ENCODE data around the gene TSPAN9.

Gene TSPAN9

DNA sequence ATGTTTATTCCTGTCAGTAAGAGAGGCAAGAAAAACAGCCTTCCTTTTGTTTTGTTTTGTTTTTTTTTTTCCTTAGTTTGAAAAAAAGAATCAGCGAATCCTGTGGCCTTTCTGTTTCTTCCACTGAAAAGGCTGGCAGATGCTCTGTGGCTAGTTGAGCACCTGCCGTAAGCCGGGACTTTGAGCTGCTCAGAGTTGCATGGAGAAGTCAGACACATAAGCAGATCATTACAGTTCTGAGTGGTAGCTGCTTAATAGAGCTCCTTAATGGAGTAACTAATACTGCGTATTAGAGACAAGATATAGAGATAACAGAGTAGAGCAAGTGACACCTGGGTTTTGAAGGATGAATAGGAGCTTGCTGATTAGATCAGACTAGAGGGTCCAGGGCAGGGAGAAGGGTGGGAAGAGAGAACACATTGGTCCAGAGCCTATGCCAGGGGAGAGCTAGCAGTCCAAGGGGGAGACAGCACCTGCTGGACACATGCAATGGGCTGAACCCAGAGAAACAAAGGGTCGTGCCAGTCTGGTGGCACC lies 129.4 kb downstream of the TSPAN9 start:
- no peak overlapping the region for H3K4me3 ChIP-seq (ENCODE audit: low read length)
- no peak overlapping the region for H3K9ac ChIP-seq (ENCODE audit: low read length)
- H3K27me3 ChIP-seq (ENCODE audit: control insufficient read depth, insufficient read depth, low read length), result peaks cover 13% of the 10 kb centered on the region
- no peaks in the 10 kb centered on the region for H3K9me3 ChIP-seq (ENCODE audit: control insufficient read depth, low read length)
- H3K36me3 ChIP-seq (ENCODE audit: control insufficient read depth, insufficient read depth, low read length), result no peaks in the 10 kb centered on the region
- peaks cover 8% of the 10 kb centered on the region for H3K4me1 ChIP-seq (ENCODE audit: control insufficient read depth, insufficient read depth, low read length)

DNA sequence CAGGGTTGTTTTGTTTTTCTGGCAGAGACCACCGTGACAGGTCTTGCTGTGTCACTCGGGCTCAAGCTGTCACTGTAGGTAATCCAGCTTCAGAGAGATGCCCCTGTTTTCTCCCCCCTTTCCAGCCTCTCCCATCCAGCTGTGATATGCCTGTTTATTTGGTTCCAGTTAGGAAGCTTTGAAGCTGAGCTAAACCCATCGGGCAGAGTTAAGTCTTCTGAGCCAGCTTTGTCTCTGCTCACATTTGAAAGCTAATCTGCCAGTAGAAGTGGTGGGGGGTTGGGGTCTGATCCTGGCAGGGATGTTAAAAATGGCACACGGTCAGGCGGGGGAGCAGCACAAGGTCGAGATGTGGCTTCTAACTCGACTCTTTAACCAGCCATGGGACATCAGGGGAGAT lies 130.0 kb downstream of the TSPAN9 start:
- Histone ChIP-seq H3K27me3 (ENCODE audit: control insufficient read depth, insufficient read depth, low read length) (peaks cover 7% of the 10 kb centered on the region), H3K4me3 (ENCODE audit: low read length) (no peak overlapping the region), H3K4me1 (ENCODE audit: control insufficient read depth, insufficient read depth, low read length) (peaks cover 8% of the 10 kb centered on the region), H3K9ac (ENCODE audit: low read length) (no peak overlapping the region), H3K9me3 (ENCODE audit: control insufficient read depth, low read length) (no peaks in the 10 kb centered on the region), H3K36me3 (ENCODE audit: control insufficient read depth, insufficient read depth, low read length) (no peaks in the 10 kb centered on the region)

DNA sequence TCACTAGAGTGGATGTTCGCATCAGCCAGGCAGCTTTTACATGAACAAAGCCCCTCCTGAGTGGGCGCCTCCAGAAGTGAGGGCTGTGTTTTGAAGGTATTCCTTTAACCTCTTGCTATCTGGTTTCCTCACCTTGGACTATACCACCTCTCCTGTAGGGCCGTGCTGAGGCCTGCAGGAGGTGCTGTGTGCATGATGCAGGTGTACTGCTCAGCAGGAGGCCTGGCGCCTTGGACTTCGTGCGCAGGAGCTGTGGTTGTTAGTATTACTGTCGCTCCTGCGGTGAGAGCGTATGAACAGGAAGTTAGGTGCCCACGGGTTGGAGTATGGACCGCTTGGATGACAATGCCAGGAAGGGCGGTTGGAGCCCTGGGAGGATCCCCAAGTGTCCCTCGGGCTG lies 130.7 kb downstream of the TSPAN9 start:
- Histone ChIP-seq H3K36me3 (ENCODE audit: control insufficient read depth, insufficient read depth, low read length) (no peaks in the 10 kb centered on the region), H3K9me3 (ENCODE audit: control insufficient read depth, low read length) (no peaks in the 10 kb centered on the region), H3K4me3 (ENCODE audit: low read length) (no peak overlapping the region), H3K4me1 (ENCODE audit: control insufficient read depth, insufficient read depth, low read length) (peaks cover 8% of the 10 kb centered on the region), H3K27me3 (ENCODE audit: control insufficient read depth, insufficient read depth, low read length) (peaks cover under 1% of the 10 kb centered on the region), H3K9ac (ENCODE audit: low read length) (no peak overlapping the region)

DNA sequence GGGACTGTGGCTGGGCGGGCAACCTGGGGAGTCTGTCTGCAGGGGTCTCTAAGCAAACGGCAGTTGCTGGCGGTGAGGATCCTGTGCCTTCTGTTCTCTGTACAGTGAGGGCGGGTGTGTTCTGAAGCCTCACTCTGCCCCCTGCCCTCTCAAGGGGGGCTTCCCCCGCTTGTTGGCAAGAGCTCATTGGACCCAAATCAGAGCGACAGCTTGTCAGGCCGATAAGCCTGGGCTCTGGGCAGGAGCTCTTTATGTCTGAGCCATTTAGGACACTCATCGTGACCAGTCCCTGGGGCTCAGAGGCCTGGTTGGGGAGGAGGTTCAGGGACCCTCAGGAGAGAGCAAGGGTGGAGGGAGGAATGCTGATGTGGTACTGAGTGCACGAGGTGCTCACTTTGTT lies 136.0 kb downstream of the TSPAN9 start:
- H3K9me3 ChIP-seq (ENCODE audit: control insufficient read depth, low read length), result no peaks in the 10 kb centered on the region
- H3K27me3 ChIP-seq (ENCODE audit: control insufficient read depth, insufficient read depth, low read length), result no peaks in the 10 kb centered on the region
- no peak overlapping the region for H3K4me3 ChIP-seq (ENCODE audit: low read length)
- no peaks in the 10 kb centered on the region for H3K4me1 ChIP-seq (ENCODE audit: control insufficient read depth, insufficient read depth, low read length)
- no peaks in the 10 kb centered on the region for H3K36me3 ChIP-seq (ENCODE audit: control insufficient read depth, insufficient read depth, low read length)
- H3K9ac ChIP-seq (ENCODE audit: low read length), result no peak overlapping the region

DNA sequence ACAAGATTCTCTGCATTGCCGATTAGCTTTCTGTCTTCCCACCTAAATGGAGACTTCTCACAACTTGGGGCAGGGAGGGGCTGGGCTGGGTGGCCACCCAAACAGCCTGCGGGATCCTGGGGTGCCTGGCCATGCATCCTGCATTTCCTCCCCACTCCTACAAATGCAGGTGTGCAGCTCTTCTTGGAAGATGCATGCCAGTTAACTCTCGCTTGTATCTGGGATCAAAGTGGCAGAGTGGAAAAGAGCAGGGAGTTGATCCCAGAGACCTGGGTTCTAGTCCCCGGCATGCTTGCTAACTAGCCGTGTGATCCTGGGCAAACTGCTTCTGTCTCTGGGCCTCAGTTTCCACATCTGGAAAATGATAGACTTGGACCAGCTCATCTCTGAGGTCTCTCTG lies 136.6 kb downstream of the TSPAN9 start:
- no peaks in the 10 kb centered on the region for H3K36me3 ChIP-seq (ENCODE audit: control insufficient read depth, insufficient read depth, low read length)
- peaks cover 2% of the 10 kb centered on the region for H3K4me1 ChIP-seq (ENCODE audit: control insufficient read depth, insufficient read depth, low read length)
- no peak overlapping the region for H3K4me3 ChIP-seq (ENCODE audit: low read length)
- H3K27me3 ChIP-seq (ENCODE audit: control insufficient read depth, insufficient read depth, low read length), result no peaks in the 10 kb centered on the region
- no peak overlapping the region for H3K9ac ChIP-seq (ENCODE audit: low read length)
- no peaks in the 10 kb centered on the region for H3K9me3 ChIP-seq (ENCODE audit: control insufficient read depth, low read length)

DNA sequence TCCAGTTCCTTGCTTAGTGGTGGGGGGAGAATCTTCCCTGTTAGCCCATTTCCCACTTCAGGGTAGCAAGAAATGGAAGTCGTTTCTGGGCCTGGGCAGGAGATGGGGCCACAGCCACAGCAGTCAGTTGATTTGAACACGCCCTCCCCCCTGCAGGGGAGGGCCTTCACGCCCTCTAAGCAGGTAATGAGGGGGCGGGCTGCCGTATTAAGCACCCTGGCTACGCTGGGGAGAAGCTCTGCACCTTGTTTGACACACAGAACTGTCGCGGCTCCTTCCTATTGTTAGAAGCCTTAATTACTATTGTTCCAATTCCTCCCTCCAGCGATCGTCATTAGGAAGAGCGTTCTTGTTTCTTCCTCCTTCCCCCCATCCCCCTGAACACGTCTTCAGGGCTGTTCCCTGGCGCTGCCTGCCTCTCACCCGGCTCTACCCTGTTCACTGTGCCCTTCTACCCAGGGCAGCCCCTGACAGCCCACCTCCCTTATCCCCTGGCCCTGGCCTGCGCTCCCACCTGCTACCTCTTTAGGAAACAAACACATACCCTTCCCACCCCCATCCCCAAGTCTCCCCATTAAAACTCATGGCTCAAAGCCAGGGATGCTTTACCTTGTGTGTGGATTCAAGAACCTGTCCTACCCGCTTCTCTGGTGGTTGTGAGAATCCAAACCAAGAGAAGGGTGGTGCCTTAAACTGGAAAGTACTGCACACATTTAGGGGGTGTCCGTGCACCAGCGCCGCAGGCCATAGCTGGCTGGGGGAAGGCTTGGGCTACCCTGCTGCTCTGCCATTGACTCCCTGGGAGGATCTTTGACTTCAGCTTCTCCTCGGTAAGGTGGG lies 137.6 kb downstream of the TSPAN9 start:
- Histone ChIP-seq H3K9me3 (ENCODE audit: control insufficient read depth, low read length) (no peaks in the 10 kb centered on the region), H3K27me3 (ENCODE audit: control insufficient read depth, insufficient read depth, low read length) (no peaks in the 10 kb centered on the region), H3K9ac (ENCODE audit: low read length) (no peak overlapping the region), H3K36me3 (ENCODE audit: control insufficient read depth, insufficient read depth, low read length) (no peaks in the 10 kb centered on the region), H3K4me3 (ENCODE audit: low read length) (no peak overlapping the region), H3K4me1 (ENCODE audit: control insufficient read depth, insufficient read depth, low read length) (peaks cover 8% of the 10 kb centered on the region)

DNA sequence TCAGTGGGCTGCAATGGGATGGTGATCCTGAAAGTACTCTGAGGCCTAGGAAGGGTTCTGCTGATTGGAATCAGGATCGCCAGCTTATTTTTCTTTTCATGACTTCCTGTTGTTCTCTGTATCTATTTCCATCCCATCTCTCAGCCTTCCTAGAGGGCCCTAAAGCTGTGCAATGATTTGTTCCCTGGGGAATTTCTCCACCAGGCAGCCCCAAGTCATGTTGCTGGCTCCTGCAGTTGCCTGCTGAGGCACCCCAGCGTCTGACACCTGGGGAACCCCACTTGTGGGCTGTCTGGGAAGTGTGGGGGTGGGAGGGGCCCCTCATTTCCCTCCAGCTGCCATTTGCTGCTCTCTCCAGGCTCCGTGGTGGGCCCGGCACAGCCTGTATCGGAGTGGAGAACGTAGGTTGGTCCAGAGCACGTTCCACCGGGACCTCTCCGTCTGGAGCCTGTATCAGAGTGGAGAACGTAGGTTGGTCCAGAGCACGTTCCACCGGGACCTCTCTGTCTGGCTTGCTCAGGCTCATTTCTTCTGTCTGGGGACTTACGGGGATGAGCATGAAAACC lies 138.3 kb downstream of the TSPAN9 start:
- no peak overlapping the region for H3K4me3 ChIP-seq (ENCODE audit: low read length)
- no peaks in the 10 kb centered on the region for H3K27me3 ChIP-seq (ENCODE audit: control insufficient read depth, insufficient read depth, low read length)
- H3K9me3 ChIP-seq (ENCODE audit: control insufficient read depth, low read length), result no peaks in the 10 kb centered on the region
- H3K9ac ChIP-seq (ENCODE audit: low read length), result no peak overlapping the region
- no peaks in the 10 kb centered on the region for H3K36me3 ChIP-seq (ENCODE audit: control insufficient read depth, insufficient read depth, low read length)
- H3K4me1 ChIP-seq (ENCODE audit: control insufficient read depth, insufficient read depth, low read length), result peaks cover 8% of the 10 kb centered on the region

DNA sequence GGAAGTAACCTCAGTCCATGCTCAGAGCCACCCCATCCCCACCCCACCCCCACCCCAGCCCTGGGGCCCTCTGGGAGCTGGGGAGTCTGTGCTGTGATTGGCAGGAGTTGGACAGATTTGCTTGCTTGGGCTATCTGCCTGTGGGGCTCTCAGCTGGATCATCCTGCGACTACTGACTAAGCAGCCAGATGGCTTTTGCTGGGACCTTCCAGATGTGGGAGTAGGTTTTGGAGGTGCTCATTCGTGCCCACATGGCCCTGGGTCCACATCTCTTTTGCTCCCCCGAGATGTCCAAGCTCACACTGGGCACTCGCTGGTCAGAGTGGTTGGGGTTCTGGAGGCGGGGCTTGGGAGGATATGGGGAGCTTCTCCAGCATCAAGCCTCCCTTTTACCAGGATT lies 138.9 kb downstream of the TSPAN9 start:
- H3K9me3 ChIP-seq (ENCODE audit: control insufficient read depth, low read length), result no peaks in the 10 kb centered on the region
- no peak overlapping the region for H3K9ac ChIP-seq (ENCODE audit: low read length)
- no peaks in the 10 kb centered on the region for H3K36me3 ChIP-seq (ENCODE audit: control insufficient read depth, insufficient read depth, low read length)
- H3K4me1 ChIP-seq (ENCODE audit: control insufficient read depth, insufficient read depth, low read length), result peaks cover 8% of the 10 kb centered on the region
- no peaks in the 10 kb centered on the region for H3K27me3 ChIP-seq (ENCODE audit: control insufficient read depth, insufficient read depth, low read length)
- H3K4me3 ChIP-seq (ENCODE audit: low read length), result no peak overlapping the region

DNA sequence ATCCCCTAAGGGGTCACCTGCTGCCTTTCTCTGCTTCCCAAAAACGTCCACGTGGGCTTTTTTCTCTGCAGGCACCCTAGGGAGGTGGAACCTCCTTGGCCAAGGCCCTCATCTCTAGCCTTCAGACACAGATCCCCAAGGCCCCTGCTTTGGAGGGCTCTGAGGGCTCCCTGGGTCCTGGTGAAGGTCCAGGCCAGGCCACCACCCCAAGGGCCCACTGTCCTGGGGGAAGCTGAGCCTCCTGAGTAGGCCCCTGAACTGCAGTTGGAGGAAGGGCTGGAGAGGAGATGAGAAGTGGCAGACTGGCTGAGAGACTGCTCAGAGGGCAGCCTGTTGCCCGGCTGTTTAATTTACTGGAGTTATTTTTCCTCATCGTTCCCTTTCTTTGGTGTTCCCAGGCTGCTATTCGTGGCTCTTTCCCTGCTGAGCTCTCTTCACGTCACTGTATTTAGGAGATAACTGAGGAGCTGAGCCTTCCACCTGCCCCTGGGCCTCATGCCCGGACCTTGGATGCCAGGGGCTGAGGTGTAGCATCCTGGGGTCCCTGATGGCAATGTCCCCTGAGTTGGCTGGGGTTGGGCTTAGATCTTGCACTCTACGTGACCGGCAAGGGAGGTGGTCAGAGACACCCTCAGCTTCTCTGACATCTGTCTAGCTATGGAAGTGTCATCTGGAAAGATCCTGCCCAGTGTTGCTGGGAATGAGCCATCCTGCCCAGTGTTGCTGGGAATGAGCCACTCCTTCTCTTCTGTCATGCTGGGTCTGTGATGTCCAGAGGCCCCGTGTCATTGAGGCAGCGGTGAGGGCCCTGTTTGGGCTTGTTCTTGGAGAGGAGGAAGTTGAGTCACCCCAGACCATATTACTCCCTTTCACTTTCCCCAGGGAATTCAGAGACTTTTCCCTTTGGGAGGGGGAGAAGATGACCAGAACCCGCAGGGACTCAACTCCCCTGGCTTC lies 139.8 kb downstream of the TSPAN9 start:
- H3K36me3 ChIP-seq (ENCODE audit: control insufficient read depth, insufficient read depth, low read length), result no peaks in the 10 kb centered on the region
- no peak overlapping the region for H3K4me3 ChIP-seq (ENCODE audit: low read length)
- H3K4me1 ChIP-seq (ENCODE audit: control insufficient read depth, insufficient read depth, low read length), result peaks cover 8% of the 10 kb centered on the region
- H3K9ac ChIP-seq (ENCODE audit: low read length), result no peak overlapping the region
- H3K9me3 ChIP-seq (ENCODE audit: control insufficient read depth, low read length), result no peaks in the 10 kb centered on the region
- no peaks in the 10 kb centered on the region for H3K27me3 ChIP-seq (ENCODE audit: control insufficient read depth, insufficient read depth, low read length)

DNA sequence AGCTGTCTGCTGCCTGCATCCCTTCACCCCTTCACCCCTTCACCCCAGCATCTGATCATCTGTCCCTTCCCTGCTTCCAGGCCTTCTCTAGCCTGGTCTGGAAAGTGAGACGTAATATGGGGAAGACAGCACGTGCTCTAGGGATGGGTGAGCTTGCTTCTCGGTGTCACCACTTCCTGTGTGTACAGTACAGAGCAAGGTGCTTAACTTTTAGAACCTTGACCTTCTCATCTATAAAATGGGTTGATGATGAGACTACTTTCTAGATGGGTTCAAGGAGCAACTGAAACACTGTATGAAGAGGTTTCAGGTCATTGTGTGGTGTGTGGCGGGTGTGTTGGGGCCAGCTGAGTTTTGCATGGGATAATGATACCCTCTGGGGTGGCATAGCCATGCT lies 140.5 kb downstream of the TSPAN9 start:
- H3K9ac ChIP-seq (ENCODE audit: low read length), result no peak overlapping the region
- no peak overlapping the region for H3K4me3 ChIP-seq (ENCODE audit: low read length)
- H3K9me3 ChIP-seq (ENCODE audit: control insufficient read depth, low read length), result no peaks in the 10 kb centered on the region
- H3K36me3 ChIP-seq (ENCODE audit: control insufficient read depth, insufficient read depth, low read length), result no peaks in the 10 kb centered on the region
- no peaks in the 10 kb centered on the region for H3K27me3 ChIP-seq (ENCODE audit: control insufficient read depth, insufficient read depth, low read length)
- peaks cover 8% of the 10 kb centered on the region for H3K4me1 ChIP-seq (ENCODE audit: control insufficient read depth, insufficient read depth, low read length)

DNA sequence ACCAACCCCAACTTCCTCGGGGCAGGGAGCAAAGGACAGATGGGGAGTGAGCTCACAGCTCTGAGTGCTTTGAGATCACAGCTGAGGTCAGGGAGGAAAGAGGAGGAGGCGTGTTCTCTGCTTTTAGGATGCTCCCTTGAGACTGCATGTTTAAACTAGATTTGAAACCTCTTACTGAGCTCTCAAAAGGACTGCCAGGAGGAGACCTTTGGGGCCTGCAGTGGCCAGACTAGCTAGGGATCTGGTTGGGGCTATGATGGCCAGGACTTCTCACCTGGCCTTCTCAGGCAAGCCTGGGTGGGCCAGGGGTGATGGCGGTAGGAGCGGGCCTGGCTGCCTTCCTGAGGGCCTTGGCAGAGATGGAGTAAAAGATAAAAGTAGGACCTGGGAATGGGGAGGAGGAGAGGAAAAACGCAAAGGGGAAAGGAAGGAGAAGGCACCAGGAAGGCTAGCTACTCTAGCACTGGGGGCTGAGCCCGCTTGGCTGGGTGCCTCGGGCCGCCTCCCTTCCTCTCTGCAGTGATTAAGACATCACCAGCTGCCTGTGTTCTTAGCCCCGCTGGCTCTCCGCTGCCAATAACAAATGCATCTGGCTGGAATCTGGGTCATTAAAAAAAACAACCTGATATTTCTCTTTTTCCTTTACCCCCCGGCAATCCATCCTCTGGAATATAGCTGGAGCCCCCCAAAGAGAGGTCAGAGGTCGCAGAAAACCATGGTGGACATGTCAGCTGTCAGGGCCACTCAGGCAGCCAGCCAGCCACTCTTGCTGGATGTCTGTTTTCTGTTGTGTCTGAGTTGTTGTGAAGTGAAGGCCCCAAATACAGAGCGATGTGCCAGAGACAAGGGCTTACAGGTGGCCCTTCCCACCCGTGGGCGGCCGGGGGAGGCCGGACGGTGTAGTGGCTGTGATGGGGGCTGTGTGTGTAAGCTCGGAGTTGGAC lies 141.3 kb downstream of the TSPAN9 start:
- Histone ChIP-seq H3K4me1 (ENCODE audit: control insufficient read depth, insufficient read depth, low read length) (peaks cover 8% of the 10 kb centered on the region), H3K36me3 (ENCODE audit: control insufficient read depth, insufficient read depth, low read length) (no peaks in the 10 kb centered on the region), H3K4me3 (ENCODE audit: low read length) (no peak overlapping the region), H3K9me3 (ENCODE audit: control insufficient read depth, low read length) (no peaks in the 10 kb centered on the region), H3K9ac (ENCODE audit: low read length) (no peak overlapping the region), H3K27me3 (ENCODE audit: control insufficient read depth, insufficient read depth, low read length) (no peaks in the 10 kb centered on the region)

All from mucosa of stomach (tissue), 1 donor.